Body of pancreas (tissue), 4 donors: Measurements from ENCODE around the gene SPRR3.

Experiments used
- POLR2A ChIP-seq, 3 donors: fragments of 450-650 bp; IDR thresholded peaks; one replicate each; pipeline ENCODE4 v1.6.1; 2016; ENCODE audit warnings: antibody characterized with exemption in 3 of 3, mild to moderate bottlenecking in 2 of 3
- TF ChIP-seq, protein P1 (sequence below), 7 experiments: fragments of 450-650 bp in 4 of 7; fragments of 200-600 bp in 3 of 7; sonication (generic) in 3 of 7; IDR thresholded peaks; one replicate each; pipeline ENCODE4 v1.5.1; 2016 to 2019; ENCODE audit warnings: antibody characterized with exemption in 7 of 7

DNA sequence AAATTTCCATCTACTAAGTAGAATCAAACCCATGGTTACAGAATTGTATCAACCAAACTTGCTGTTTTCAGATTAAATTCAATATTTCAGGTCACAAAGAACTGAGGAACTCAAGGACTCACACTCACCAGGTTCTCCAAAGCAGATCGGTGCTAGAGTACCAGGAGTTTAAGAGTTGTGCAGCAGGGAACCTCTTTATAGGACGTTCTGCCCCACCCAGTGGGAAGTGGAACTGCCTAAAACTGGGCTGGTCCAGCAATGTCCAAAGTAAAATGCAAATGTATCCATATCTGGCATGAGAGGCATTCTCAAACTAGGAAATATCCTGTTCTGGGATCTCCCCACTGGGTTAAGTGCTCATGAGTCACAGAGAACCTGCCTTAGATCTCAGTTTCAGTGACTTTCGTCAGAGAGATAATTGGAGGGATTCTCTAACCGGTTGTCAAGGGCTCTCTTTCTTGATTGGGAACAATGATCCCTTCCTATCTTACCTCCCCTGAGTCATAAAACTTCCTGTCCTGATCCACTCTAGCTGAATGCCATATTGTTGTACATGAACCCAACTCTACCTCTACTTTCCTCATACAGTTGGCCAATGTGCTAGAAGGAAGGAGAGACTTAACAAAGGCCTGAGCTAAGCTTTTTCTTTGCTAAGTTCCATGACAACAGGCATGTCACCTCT, 39.5 kb downstream of the SPRR3 start, which contains the start of gene SPRR2D:
- TF ChIP-seq POLR2A (IDR thresholded peaks at IDR 0.05): no peak
- TF ChIP-seq, protein P1, sequence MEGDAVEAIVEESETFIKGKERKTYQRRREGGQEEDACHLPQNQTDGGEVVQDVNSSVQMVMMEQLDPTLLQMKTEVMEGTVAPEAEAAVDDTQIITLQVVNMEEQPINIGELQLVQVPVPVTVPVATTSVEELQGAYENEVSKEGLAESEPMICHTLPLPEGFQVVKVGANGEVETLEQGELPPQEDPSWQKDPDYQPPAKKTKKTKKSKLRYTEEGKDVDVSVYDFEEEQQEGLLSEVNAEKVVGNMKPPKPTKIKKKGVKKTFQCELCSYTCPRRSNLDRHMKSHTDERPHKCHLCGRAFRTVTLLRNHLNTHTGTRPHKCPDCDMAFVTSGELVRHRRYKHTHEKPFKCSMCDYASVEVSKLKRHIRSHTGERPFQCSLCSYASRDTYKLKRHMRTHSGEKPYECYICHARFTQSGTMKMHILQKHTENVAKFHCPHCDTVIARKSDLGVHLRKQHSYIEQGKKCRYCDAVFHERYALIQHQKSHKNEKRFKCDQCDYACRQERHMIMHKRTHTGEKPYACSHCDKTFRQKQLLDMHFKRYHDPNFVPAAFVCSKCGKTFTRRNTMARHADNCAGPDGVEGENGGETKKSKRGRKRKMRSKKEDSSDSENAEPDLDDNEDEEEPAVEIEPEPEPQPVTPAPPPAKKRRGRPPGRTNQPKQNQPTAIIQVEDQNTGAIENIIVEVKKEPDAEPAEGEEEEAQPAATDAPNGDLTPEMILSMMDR (IDR thresholded peaks at IDR 0.05): no peak
